ENCODE measurements around the gene SRBD1. TPM values are rescaled to one million over a fixed set of nuclear protein-coding genes. Genes with fewer than 3 reads are reported as not detected.

Gene SRBD1
- total and polyA plus RNA-seq, 2 donors (not counting 1 experiment from before 2014, with no cell fraction given) = 9.6 to 18.7 TPM

GRCh38 chr2:45631319-45631718 lies 20.3 kb upstream of the SRBD1 start:
- no peaks in the 10 kb centered on the region for H3K79me2 ChIP-seq (ENCODE audit: control insufficient read depth, insufficient read depth, low read length)
- H3K9ac ChIP-seq (ENCODE audit: insufficient read depth, low read length) = no peak overlapping the region
- H3K27ac ChIP-seq (ENCODE audit: insufficient read depth, low read length) = no peak overlapping the region
- no peak overlapping the region for H2AFZ ChIP-seq (ENCODE audit: low read length)
- TF ChIP-seq EZH2 (IDR thresholded peaks at IDR 0.05; ENCODE audit: low read length, missing control alignments) (no peak), CTCF (conservative IDR thresholded peaks at IDR 0.05 in 1 of 2, IDR thresholded peaks at IDR 0.05 in 1 of 2; ENCODE audit: low read depth in 1 of 2, low read length in 2 of 2) (no peak)
- no peaks in the 10 kb centered on the region for H3K4me1 ChIP-seq (ENCODE audit: control insufficient read depth, extremely low read depth, insufficient read depth, low read length)
- no peaks in the 10 kb centered on the region for H4K20me1 ChIP-seq (ENCODE audit: control insufficient read depth, extremely low read depth, insufficient read depth, low read length)
- no peaks in the 10 kb centered on the region for H3K36me3 ChIP-seq (ENCODE audit: control insufficient read depth, insufficient read depth, low read length)
- no peak overlapping the region for H3K4me2 ChIP-seq (ENCODE audit: extremely low read depth, insufficient read depth, low read length)
- no peak for DNase-seq (ENCODE audit: low read depth in 2 of 2)
- no peak overlapping the region for H3K4me3 ChIP-seq (replicated peaks in 1 of 4; ENCODE audit: control extremely low read depth in 1 of 4, insufficient read depth in 1 of 4, low read depth in 3 of 4, low read length in 4 of 4)
- H3K27me3 ChIP-seq (ENCODE audit: control insufficient read depth, insufficient read depth, low read length) = peaks cover 4% of the 10 kb centered on the region
- H3K9me3 ChIP-seq (ENCODE audit: control insufficient read depth, insufficient read depth, low read depth, low read length) = no peaks in the 10 kb centered on the region

GRCh38 chr2:45629971-45630370 lies 18.9 kb upstream of the SRBD1 start:
- TF ChIP-seq CTCF (conservative IDR thresholded peaks at IDR 0.05 in 1 of 2, IDR thresholded peaks at IDR 0.05 in 1 of 2; ENCODE audit: low read depth in 1 of 2, low read length in 2 of 2) (no peak), EZH2 (IDR thresholded peaks at IDR 0.05; ENCODE audit: low read length, missing control alignments) (no peak)
- Histone ChIP-seq H2AFZ (ENCODE audit: low read length) (no peak overlapping the region), H3K9me3 (ENCODE audit: control insufficient read depth, insufficient read depth, low read depth, low read length) (no peaks in the 10 kb centered on the region), H3K27ac (ENCODE audit: insufficient read depth, low read length) (no peak overlapping the region), H3K36me3 (ENCODE audit: control insufficient read depth, insufficient read depth, low read length) (no peaks in the 10 kb centered on the region), H3K4me3 (replicated peaks in 1 of 4; ENCODE audit: control extremely low read depth in 1 of 4, insufficient read depth in 1 of 4, low read depth in 3 of 4, low read length in 4 of 4) (no peak overlapping the region), H3K4me2 (ENCODE audit: extremely low read depth, insufficient read depth, low read length) (no peak overlapping the region), H3K4me1 (ENCODE audit: control insufficient read depth, extremely low read depth, insufficient read depth, low read length) (no peaks in the 10 kb centered on the region), H3K9ac (ENCODE audit: insufficient read depth, low read length) (no peak overlapping the region), H4K20me1 (ENCODE audit: control insufficient read depth, extremely low read depth, insufficient read depth, low read length) (no peaks in the 10 kb centered on the region), H3K27me3 (ENCODE audit: control insufficient read depth, insufficient read depth, low read length) (peaks cover 4% of the 10 kb centered on the region), H3K79me2 (ENCODE audit: control insufficient read depth, insufficient read depth, low read length) (no peaks in the 10 kb centered on the region)
- no peak for DNase-seq (ENCODE audit: low read depth in 2 of 2)

- no peaks in the 10 kb centered on the region for H4K20me1 ChIP-seq (ENCODE audit: control insufficient read depth, extremely low read depth, insufficient read depth, low read length)
- H3K4me1 ChIP-seq (ENCODE audit: control insufficient read depth, extremely low read depth, insufficient read depth, low read length) = no peaks in the 10 kb centered on the region
- no peak overlapping the region for H3K27ac ChIP-seq (ENCODE audit: insufficient read depth, low read length)
- H2AFZ ChIP-seq (ENCODE audit: low read length) = no peak overlapping the region
- no peaks in the 10 kb centered on the region for H3K79me2 ChIP-seq (ENCODE audit: control insufficient read depth, insufficient read depth, low read length)
- DNase-seq (ENCODE audit: low read depth in 2 of 2) = peak; percentile 21 to 73
- H3K36me3 ChIP-seq (ENCODE audit: control insufficient read depth, insufficient read depth, low read length) = no peaks in the 10 kb centered on the region
- no peak for TF ChIP-seq CTCF (conservative IDR thresholded peaks at IDR 0.05 in 1 of 2, IDR thresholded peaks at IDR 0.05 in 1 of 2; ENCODE audit: low read depth in 1 of 2, low read length in 2 of 2)
- TF ChIP-seq EZH2 (IDR thresholded peaks at IDR 0.05; ENCODE audit: low read length, missing control alignments) = no peak
- H3K27me3 ChIP-seq (ENCODE audit: control insufficient read depth, insufficient read depth, low read length) = peaks cover 7% of the 10 kb centered on the region
- H3K9me3 ChIP-seq (ENCODE audit: control insufficient read depth, insufficient read depth, low read depth, low read length) = no peaks in the 10 kb centered on the region
- no peak overlapping the region for H3K9ac ChIP-seq (ENCODE audit: insufficient read depth, low read length)
- H3K4me3 ChIP-seq (replicated peaks in 1 of 4; ENCODE audit: control extremely low read depth in 1 of 4, insufficient read depth in 1 of 4, low read depth in 3 of 4, low read length in 4 of 4) = no peak overlapping the region
- H3K4me2 ChIP-seq (ENCODE audit: extremely low read depth, insufficient read depth, low read length) = no peak overlapping the region
These were observed 16.8 kb upstream of the SRBD1 start for GRCh38 chr2:45627911-45628310.

Data from fibroblast of lung (primary cell).